Activated CD8-positive, alpha-beta memory T cell treated with anti-CD3 and anti-CD28 coated beads for 1 hour (primary cell): ENCODE data around the gene ABCG8.

ENCODE experiments used
- DNase-seq, 2 donors: peaks; one replicate each; pipeline ENCODE4 v3.0.0-alpha.2; 2020; ENCODE audit warnings: low read depth in 1 of 2; ENCODE audit errors: extremely low read depth in 1 of 2

Gene ABCG8

GRCh38 chr2:43854671-43855070 is 15.9 kb downstream of the ABCG8 start:
- DNase-seq, result no peak

- no peak for DNase-seq
Measured at GRCh38 chr2:43855292-43855691, 16.5 kb downstream of the ABCG8 start.

GRCh38 chr2:43872151-43872550 is 33.4 kb downstream of the ABCG8 start:
- DNase-seq, result no peak

GRCh38 chr2:43874776-43875451 is 36.1 kb downstream of the ABCG8 start:
- DNase-seq, result no peak

GRCh38 chr2:43877782-43878464 is 39.2 kb downstream of the ABCG8 start:
- DNase-seq, result peak in 1 of 2 donors; percentile 37

- DNase-seq, result no peak
Measured at GRCh38 chr2:43879261-43879660, 40.5 kb downstream of the ABCG8 start.

- DNase-seq, result no peak
Measured at GRCh38 chr2:43880471-43880870, 41.7 kb downstream of the ABCG8 start.

GRCh38 chr2:43880952-43881351 is 42.2 kb downstream of the ABCG8 start:
- DNase-seq, result no peak

- DNase-seq, result no peak
Measured at GRCh38 chr2:43882312-43882711, 43.5 kb downstream of the ABCG8 start.

GRCh38 chr2:43884689-43885088 is 45.9 kb downstream of the ABCG8 start:
- DNase-seq, result no peak

- no peak for DNase-seq
Measured at GRCh38 chr2:43885132-43885632, 46.4 kb downstream of the ABCG8 start.

- DNase-seq, result no peak
Measured at GRCh38 chr2:43887176-43887575, 48.4 kb downstream of the ABCG8 start.

GRCh38 chr2:43889416-43889815 is 50.6 kb downstream of the ABCG8 start:
- no peak for DNase-seq

GRCh38 chr2:43890855-43891254 is 52.1 kb downstream of the ABCG8 start:
- DNase-seq, result no peak

GRCh38 chr2:43894743-43895142 is 56.0 kb downstream of the ABCG8 start:
- no peak for DNase-seq

- DNase-seq, result no peak
Measured at GRCh38 chr2:43896906-43897305, 58.1 kb downstream of the ABCG8 start.

- no peak for DNase-seq
Measured at GRCh38 chr2:43897492-43897891, 58.7 kb downstream of the ABCG8 start.

- no peak for DNase-seq
Measured at GRCh38 chr2:43898134-43898837, 59.5 kb downstream of the ABCG8 start.

- no peak for DNase-seq
Measured at GRCh38 chr2:43898838-43899346, 60.1 kb downstream of the ABCG8 start.

GRCh38 chr2:43899589-43899988 is 60.8 kb downstream of the ABCG8 start:
- DNase-seq, result no peak

- no peak for DNase-seq
Measured at GRCh38 chr2:43905371-43905803, 66.6 kb downstream of the ABCG8 start.

- no peak for DNase-seq
Measured at GRCh38 chr2:43905871-43906270, 67.1 kb downstream of the ABCG8 start.
